A549 treated with dexamethasone at 1 μM for 4 hours (cell line): ENCODE measurements around the gene KANSL1L. TPM values are rescaled to one million over a fixed set of nuclear protein-coding genes. Genes with fewer than 3 reads are reported as not detected.

Experiments
- total RNA-seq: library from RNA; stranded (reverse); fragments of 200-300 nt; extraction: Qiagen RNA extraction; gene quantifications from 5 replicates; pipeline ENCODE4 v1.2.3, GENCODE V29; 2022

Gene KANSL1L
- 0.52 to 1.1 TPM (median 0.67 TPM) in 5 replicates for total RNA-seq

GRCh38 chr2:210171309-210172218, at the start of gene KANSL1L:
Gene KANSL1L, minus strand, starts transcription at chr2:210171409. Its CDS starts 16,827 bp downstream, at chr2:210154582.

GRCh38 chr2:210002158-210003157, 168.8 kb downstream of the KANSL1L start, which contains the start of gene RPE:
Gene RPE, plus strand, starts transcription at chr2:210002638. Its CDS starts 24 bp downstream, at chr2:210002662.

Other genes with a start within 250 kb of the KANSL1L start
- 57.4 to 68.8 TPM (median 64.6 TPM) in 5 replicates for gene RPE, start 168.8 kb downstream of the KANSL1L start, total RNA-seq
- 0.06 to 0.14 TPM (median 0.07 TPM) in 3 of 5 replicates, not detected in the others for gene ACADL, start 54.0 kb upstream of the KANSL1L start, total RNA-seq
- not detected in 5 replicates for gene MYL1, start 143.8 kb upstream of the KANSL1L start, total RNA-seq